SU-DHL-6 (cell line): ENCODE results near the gene GPR55.

Experiments used
- CTCF ChIP-seq: fragments of 200-600 bp; sonication (generic); IDR thresholded peaks from one replicate; pipeline ENCODE4 v1.5.1; 2017; ENCODE audit warnings: antibody characterized with exemption, mild to moderate bottlenecking, low read length, moderate library complexity; ENCODE audit not compliant: insufficient read depth, poor library complexity, severe bottlenecking
- EZH2phosphoT487 ChIP-seq: fragments of 200-600 bp; sonication (generic), shearing (Covaris generic); conservative IDR thresholded peaks from 2 replicates; pipeline ENCODE4 v1.6.1; 2018; ENCODE audit warnings: mild to moderate bottlenecking, antibody characterized with exemption, low read length, moderate library complexity, mixed read lengths

GRCh38 chr2:230957756-230958391, 32.8 kb upstream of the GPR55 start:
- no peak for TF ChIP-seq CTCF
- TF ChIP-seq EZH2phosphoT487, result no peak
